HG03095 (cell line): ENCODE data around the gene AP5Z1.

Source experiments
- ATAC-seq: cut with Tn5 transposase; IDR thresholded peaks from one replicate; pipeline ENCODE4 v1.9.1; 2021; ENCODE audit warnings: moderate library complexity; ENCODE audit not compliant: unreplicated experiment

The AP5Z1 gene

GRCh38 chr7:4837803-4838625 is 62.6 kb downstream of the AP5Z1 start:
- no peak for ATAC-seq

DNA sequence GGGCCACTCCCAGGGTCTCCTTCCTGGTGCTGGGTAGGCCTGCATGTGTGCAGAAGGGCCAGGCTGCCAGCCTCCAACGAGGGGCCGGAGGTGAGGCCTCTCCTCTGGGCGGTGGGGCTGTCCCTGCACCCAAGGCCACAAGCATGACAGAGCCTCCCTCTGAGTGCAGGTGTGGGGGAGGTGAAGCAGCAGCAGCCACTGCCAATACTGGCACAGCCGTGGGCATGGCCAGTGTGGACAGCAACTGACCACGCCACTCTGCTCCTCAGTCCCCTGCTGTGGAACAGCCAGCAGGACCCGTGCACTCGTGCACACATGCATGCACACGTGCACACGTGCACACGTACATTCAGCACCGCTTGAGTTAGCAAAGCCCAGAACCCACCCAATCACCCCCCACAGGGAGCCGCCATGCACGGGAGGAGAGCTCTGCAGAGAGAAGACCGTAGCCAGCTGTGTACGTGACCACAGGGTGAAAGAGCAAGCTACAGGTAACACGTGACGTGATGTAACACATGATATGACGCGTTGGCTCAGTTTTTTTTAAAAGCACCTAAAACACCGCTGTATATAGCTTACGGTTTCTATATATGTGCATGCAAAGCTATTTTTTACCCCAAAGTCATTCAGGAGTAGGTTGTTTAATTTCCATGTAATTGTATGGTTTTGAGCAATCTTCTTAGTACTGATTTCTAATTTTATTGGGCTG is 63.4 kb downstream of the AP5Z1 start:
- ATAC-seq: no peak

DNA sequence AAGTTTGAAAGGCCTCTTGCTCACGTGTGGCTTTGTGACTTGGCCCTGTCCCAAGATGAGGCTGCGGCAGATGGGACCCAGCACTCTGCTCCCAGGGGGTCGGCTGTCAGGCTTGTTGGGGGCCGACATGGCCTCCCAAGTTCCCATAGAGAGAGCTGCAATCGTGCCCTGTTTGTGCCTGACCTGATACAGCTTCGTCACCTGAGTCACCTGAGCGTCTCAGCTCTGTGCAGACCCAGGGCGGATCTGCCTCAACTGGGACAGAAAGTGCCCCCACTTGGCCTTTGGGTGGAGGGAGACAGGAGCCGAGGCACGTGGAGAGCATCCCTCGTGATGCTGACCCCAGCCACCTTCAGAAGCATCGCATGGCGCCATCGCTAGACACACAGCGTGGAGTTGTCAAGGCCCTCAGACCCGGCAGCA is 64.7 kb downstream of the AP5Z1 start:
- ATAC-seq: no peak
